Activated CD4-positive, alpha-beta T cell treated with anti-CD3 and anti-CD28 coated beads, Interleukin-2, amount 50 U/mL, for 4 hours (primary cell): ENCODE data around the gene RAMAC.
"Not testable (repeated sequence)": the region's sequence is repeated elsewhere in the genome, so short reads cannot be mapped to it uniquely, and the experiment has no call there.

Experiments used
- DNase-seq, 2 experiments: peaks; one replicate each; pipeline ENCODE4 v3.0.0-alpha.2; 2020

RAMAC gene

DNA sequence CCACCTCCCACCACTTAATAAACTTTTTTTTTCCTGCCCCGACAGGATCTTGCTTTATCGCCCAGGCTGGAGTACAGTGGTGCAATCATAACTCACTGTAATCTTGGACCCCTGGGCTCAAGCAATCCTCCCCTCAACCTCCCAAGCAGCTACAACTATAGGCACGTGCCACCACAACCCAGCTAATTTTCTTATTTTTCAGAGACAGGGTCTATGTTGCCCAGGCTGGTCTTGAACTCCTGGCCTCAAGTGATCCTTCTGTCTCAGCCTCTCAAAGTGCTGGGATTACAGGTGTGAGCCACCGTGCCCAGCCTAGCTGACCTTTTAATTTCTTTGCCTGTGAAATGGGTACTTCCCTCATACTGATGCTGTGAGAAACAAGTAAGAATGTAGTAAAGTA lies 29.4 kb downstream of the RAMAC start:
- DNase-seq, result no peak

DNA sequence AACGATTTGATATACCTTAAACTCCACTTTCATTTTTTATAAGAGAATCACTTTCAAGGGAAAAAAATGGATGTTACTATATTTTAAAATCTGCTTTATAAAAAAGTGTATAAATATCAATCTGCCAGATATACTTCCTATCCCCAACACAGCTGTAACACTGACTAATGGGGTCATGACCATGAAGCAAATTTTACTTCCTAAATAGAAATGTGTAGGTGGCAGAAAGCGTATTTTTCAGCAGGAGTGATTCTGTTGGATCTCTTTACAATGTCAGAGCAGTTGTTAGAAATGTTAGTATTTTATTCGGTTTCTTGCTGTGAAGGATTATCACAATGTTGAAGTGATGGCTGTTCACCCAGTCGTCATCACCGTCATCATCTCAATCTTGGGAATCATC lies 30.9 kb downstream of the RAMAC start:
- DNase-seq, result no peak

DNA sequence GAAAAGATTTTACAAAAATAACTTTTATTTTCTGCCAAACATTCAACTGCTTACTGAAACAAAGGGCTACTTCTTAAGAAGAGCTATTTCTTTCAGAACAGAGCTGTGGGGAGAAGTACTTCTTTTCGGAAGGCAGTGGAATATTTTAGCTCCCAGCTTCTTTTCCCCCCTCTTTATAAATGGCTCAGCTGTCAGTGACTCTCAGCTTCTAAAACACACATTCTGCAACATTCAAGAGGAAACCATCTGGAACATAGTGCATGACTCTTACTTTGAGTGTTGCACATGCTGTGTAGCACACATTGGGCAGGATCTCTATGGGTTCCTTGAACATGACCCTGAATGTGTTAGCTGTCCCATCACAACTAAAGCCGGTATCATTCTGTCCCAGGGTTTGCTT lies 32.4 kb downstream of the RAMAC start:
- DNase-seq, result no peak

DNA sequence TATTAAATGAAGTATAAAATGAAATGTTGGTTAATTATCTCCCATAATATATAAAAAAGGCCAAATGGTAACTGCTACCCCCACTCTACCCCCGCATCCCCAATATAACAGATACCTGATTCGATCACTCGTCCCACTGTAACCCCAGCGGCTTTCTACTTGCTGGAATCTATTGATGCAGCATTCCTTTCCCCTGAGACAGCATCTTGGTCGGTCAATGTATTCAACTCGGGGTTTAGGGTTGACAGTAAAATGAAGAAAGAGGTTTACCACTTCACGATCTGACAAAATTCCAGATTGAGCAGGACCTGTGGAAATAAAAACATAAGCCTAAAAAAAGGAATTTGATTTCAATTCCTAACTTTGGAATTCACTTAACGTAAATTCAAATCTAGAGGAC lies 44.0 kb downstream of the RAMAC start:
- no peak for DNase-seq

DNA sequence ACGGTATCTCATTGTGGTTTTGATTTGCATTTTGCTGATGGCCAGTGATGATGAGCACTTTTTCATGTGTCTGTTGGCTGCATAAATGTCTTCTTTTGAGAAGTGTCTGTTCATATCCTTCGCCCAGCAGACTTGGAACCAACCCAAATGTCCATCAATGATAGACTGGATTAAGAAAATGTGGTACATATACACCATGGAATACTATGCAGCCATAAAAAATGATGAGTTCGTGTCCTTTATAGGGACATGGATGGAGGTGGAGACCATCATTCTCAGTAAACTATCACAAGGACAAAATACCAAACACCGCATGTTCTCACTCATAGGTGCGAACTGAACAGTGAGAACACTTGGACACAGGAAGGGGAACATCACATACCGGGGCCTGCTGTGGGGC lies 45.2 kb downstream of the RAMAC start:
- not testable (repeated sequence) for DNase-seq

DNA sequence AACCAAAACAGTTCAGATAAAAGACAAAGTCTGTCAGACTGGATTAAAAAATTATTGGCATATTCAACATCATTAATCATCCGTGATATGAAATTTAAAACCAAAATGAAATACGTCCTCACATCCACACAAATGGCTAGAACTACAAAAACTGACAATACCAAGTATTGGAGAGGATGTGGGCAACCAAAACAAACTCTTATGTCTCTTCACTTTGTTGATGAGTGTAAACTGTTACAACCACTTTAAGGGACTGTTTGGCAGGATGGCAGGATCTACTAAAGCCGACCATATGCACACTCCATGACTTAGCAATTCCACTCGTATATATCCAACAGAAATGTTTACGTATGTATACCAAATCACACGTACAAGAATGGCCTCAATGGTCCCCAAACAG lies 50.2 kb downstream of the RAMAC start:
- no peak for DNase-seq

DNA sequence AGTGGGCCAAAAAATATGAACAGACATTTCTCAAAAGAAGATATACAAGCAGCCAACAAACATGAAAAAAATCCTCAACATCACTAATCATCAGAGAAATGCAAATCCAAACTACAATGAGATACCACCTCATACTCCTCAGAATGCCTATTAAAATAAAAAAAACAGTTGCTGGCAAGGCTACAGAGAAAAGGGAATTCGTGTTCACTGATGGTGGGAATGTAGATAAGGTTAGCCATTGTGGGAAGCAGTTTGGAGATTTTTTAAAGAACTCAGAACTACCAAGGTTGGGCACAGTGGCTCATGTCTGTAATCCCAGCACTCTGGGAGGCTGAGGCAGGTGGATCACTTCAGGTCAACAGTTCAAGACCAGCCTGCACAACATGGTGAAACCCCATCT lies 53.2 kb downstream of the RAMAC start:
- DNase-seq, result no peak
